NCI-H748 treated with DMSO at 0.1 percent for 48 hours (cell line): Measurements from ENCODE around the gene ASCL5.

ENCODE experiments used
- DNase-seq: peaks from one replicate; lab custom pipeline; 2025; lab: John Stamatoyannopoulos, UW

Gene ASCL5

GRCh38 chr1:201153474-201154388 lies 26.7 kb upstream of the ASCL5 start:
- no peak for DNase-seq

- DNase-seq, result peak; percentile 10
These were observed 22.4 kb upstream of the ASCL5 start for GRCh38 chr1:201149400-201149799.

- DNase-seq, result no peak
These were observed 20.5 kb upstream of the ASCL5 start for GRCh38 chr1:201147396-201148015.

DNA sequence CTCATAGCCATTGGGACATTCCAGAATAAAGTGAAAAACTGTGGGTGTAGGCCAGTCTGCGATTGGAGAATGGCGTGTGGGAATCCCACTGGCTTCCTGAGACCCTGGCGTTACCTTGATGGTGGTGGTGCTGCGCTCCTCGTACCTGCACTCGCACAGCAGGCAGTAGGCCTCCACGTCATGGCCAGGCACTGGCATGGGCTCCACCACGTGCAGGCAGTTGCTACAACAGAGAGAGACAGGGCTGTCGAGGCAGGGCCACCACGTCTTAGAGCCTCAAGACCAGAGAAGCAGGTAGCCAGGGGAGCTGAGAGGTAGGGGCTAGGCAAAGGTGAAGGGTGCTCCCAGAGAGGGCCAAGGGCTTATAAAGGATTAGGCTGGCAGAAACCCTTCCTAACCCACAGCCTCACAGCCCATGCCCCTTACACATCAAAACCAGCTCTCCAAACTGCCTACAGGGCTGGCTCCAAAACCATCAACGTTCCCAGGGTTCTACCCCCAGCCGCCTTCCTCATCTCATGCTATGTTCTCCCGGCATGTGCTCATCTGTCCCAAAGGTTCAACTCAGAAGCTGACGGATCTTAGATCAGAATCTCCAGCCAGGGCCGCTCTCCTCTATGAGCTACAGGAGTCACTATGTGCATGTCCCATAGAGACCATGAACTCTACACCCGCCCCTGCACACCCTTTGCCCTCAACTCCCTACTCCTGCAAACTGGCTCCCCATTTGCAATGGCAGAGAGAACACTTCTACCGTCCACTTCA lies 19.8 kb upstream of the ASCL5 start:
- no peak for DNase-seq

GRCh38 chr1:201145816-201146215 lies 18.8 kb upstream of the ASCL5 start:
- DNase-seq, result no peak

DNA sequence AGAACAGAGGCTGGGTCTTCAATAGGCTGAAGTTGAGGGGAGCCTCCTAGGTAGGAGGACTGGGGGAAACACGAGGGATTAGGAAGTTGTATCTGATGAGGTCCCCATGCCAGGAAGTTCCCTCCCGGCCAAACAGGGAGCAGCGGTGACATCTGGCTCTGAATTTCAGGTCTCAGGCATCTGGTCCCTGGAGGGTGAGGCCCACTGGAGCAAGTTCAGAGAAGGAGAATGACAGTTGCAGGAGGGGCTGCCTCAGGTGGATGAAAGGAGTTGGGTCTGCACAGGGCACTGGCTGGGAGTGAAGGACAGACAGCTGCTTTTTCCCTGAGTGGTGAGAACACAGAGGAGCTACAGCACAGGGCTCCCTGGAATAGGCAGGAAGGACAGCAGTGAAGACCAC lies 18.1 kb upstream of the ASCL5 start:
- DNase-seq, result no peak

DNA sequence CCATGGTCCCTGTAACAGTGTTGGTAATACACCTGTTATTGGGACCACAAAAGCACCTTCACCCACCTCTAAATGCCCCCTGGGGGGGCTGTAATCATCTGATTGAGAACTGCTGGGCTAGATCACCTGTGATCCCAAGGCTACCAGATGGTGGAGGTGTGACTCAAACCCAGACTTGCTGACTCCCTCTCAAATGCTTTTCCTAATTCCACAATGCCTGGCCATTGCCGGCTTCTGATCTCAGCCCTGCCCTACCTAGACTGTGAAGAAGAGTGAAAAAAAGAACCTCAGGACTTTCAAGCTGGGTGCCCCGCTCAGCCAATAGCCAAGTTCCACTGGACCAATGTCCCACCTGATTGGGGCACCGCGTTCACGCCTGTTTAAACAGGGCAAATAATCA lies 17.7 kb upstream of the ASCL5 start:
- DNase-seq, result no peak

DNA sequence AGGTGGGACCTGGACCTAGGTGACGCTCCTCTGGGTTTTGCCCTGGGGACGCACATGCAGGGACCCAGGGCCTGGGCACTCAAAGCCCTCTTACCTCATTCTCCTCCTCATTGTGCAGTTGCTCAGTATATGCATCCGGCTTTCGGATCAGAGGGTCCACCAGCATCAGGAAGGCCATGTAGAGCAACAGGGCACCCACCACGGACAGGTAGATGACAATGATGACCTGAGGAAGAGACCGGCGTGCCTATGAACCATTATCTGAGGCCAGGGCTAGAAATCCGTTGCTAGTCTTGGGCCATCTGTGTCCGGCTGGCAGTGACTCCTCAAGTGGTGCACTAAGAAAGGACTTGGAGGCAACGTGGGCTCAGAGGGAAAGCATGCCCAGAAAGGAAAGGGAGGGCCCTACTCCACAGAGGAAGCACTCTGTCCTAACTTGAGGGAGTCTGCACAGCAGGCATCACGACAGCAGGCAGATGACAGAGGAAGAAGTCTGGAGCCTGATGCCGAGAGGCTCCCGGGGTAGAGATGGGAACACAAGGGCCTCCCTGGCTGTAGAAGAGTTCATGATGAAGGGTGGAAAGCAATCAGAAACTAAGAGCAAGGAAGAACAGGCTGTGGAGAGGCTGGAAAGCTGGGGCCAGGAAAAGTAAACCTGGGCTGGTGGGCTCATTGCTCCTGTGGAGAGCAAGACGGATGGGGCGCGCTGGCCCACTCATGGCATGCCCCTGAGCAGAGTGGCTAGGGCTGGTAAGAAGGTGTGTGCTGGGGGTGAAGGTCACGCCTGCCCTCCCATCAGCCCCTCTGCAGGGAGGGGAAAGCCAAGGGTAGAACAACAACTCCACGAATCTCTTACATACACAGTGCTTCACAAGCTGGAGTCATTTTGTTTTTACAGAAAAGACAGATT lies 17.0 kb upstream of the ASCL5 start:
- DNase-seq, result no peak

DNA sequence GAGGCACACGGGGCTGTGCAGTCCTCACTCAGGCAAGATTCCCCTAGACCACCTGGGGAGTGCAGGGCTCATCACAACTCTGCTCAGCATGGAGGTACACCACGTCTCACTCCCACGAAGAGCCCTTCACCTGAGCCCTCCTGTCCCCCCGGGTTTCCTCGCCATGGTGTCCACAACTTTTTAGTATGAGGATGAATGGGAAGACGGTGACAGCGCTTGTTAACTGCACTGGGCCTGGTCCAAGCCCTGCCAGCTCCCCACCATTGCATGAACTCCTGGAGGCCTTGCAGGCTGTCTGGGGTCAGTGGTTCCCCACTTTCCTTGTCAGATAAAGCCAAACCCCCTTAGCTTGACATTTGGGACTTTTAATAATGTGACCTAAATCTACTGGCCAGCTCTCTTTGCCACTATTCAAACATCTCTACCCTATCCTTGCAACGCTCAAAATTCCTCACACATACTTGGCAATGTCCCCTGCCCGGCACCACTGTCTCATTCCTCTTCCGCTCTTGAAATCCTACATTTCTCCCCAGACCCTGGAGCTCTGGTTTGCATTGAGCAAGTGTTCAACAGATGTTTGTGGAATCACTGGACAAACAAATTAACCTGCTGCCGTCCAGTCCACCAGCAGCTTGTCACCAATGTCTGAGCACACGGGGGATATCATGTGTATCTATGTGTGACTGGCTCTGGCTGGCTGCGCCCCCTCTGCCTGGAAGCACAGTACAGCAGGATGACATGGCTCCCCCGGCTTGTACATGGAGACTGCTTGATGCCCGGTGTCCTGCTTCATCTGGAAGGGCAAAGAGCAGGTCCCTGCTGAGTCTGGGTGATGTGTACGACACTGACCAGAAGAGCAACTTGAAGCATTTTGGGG lies 16.1 kb upstream of the ASCL5 start:
- no peak for DNase-seq

GRCh38 chr1:201142011-201142848 lies 15.2 kb upstream of the ASCL5 start:
- DNase-seq, result no peak

GRCh38 chr1:201141418-201141817 lies 14.4 kb upstream of the ASCL5 start:
- no peak for DNase-seq

GRCh38 chr1:201140941-201141260 lies 13.9 kb upstream of the ASCL5 start:
- no peak for DNase-seq

DNA sequence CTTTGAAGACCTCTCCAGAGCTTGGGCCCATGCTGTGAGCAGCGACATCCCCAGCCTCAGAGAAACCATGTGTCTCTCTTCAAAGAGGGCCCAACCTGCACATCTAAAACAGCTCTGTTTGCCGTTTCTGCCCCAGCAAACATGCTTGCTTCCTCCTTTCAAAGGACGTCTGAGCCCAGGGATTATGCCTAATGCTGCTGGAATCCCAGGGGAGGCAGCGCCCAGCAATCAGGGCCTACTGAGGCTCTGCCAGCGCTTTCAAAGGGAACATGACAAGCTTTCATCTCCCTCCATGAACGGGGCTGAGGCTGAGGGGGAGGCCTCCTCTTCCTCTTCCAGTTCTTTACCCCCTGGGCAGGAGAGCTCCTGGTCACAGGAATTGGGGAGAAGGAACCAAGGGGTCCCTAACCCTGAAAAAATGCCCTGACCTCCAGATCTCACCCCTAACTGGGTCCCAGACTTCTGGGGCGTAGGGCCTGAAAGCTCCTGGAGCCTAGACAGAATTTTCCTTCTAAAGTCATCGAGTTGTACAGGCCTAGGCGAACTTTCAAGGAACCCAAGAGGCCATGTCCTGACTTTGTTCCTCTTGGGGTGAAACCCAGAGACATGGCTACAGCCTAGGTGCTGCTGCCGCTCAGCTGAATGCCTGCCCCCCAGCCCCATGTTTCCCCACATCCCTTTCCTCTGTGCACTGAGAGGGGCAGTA lies 13.4 kb upstream of the ASCL5 start:
- DNase-seq, result no peak

DNA sequence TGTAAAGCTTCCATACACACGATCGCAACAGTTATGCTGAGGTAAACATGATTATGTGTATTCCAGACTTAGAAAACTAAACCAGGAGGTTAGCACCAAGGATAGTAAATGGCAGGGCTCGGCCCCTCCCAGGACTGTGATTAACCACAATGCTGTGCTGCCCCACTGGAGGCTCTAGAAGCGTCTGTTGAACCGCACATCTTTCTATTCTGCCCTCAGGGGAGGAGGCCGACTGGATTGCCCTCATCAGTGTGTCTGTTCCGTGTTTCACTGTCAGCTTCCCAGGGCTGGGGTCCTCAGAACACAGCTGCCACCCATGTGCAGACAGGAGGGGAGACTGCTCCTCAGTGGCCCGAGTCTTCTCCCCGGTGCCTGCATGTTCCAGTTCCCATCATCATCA lies 12.8 kb upstream of the ASCL5 start:
- DNase-seq, result no peak

DNA sequence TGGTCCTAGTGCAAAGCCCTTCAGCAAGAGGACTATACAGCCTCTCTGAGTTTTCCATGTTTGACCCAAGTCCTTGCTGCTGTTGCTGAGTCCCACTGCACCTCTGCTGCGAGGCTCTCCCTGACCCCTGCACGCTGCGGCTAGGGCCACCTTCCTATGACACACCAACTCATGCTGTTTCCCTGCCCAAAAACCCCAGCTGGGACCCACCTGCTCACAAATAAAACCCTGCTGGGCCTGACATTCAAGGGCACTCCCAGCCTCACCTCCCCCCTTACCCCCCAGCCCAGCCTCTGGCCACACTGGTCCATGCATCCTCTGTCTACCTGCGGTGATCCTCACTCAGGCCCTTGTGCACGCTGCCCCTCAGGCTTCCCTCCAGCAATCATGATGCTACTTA lies 12.3 kb upstream of the ASCL5 start:
- DNase-seq, result no peak

DNA sequence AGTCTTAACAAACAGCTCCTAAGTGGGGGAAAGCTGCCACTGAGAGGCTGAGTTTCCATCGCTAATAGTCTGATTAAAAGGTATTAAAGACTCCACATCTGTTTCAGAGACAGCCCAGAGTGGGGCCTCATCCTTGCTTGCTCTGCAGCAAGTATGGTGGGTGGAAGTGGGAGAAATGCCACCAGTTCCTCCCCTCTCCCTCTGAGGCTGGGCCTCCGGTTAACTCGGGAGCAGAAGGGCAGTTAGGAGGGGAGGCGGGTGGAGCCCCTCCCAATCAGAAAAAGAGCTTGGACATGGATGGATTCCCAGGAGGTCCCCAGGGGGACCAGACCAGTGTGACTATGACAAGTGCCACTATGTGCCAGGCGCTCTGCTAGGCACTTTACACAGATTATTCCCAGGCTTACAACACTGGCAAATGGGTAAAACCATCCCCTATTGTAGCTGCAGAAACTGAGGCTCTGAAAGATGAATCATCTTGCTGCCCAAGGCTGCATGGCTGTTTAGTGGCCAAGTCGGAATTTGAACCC lies 11.4 kb upstream of the ASCL5 start:
- DNase-seq, result no peak

GRCh38 chr1:201137579-201138310 lies 10.8 kb upstream of the ASCL5 start:
- DNase-seq, result no peak

DNA sequence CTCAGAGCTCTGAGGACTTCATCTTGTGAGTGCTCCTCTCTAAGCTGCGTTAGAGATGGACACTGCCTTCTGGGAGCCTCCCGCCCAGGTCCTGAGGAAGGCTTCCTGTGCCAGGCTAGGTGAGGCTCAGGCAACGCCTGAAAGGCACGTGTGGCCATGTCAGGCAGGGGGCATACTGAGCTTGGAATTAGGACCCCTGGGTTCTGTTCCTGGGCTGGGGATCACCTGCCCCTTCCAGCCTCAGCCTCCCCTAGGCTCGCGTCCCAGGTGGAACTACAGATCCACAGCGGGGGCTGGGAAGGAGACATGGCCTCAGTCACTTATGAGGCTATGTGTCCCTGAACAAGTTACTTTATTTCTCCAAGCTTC lies 10.0 kb upstream of the ASCL5 start:
- no peak for DNase-seq
